ENCODE measurements around the gene ZNF557.

The ZNF557 gene

GRCh38 chr19:7101498-7102253, 32.2 kb downstream of the ZNF557 start:
- Histone ChIP-seq H3K9ac (ENCODE audit: low read depth, low read length) (no peak overlapping the region), H3K36me3 (ENCODE audit: insufficient read depth, low read length) (no peaks in the 10 kb centered on the region), H3K9me3 (ENCODE audit: control insufficient read depth, insufficient read depth, low read length) (peaks cover 4% of the 10 kb centered on the region; the same call in 1 of the 2 replicates), H3K4me1 (ENCODE audit: insufficient read depth, low read length) (no peaks in the 10 kb centered on the region)

GRCh38 chr19:7104747-7105447, 35.4 kb downstream of the ZNF557 start:
- no peaks in the 10 kb centered on the region for H3K4me1 ChIP-seq (ENCODE audit: insufficient read depth, low read length)
- no peak overlapping the region for H3K9ac ChIP-seq (ENCODE audit: low read depth, low read length)
- no peaks in the 10 kb centered on the region for H3K36me3 ChIP-seq (ENCODE audit: insufficient read depth, low read length)
- H3K9me3 ChIP-seq (ENCODE audit: control insufficient read depth, insufficient read depth, low read length), result 0 out of 2 replicates have a peak, but pooled peaks cover 4% of the 10 kb centered on the region

GRCh38 chr19:7106711-7107657, 37.5 kb downstream of the ZNF557 start:
- Histone ChIP-seq H3K4me1 (ENCODE audit: insufficient read depth, low read length) (no peaks in the 10 kb centered on the region), H3K36me3 (ENCODE audit: insufficient read depth, low read length) (no peaks in the 10 kb centered on the region), H3K9me3 (ENCODE audit: control insufficient read depth, insufficient read depth, low read length) (0 out of 2 replicates have a peak, but pooled peaks cover 4% of the 10 kb centered on the region), H3K9ac (ENCODE audit: low read depth, low read length) (no peak overlapping the region)

GRCh38 chr19:7109678-7110289, 40.3 kb downstream of the ZNF557 start:
- Histone ChIP-seq H3K4me1 (ENCODE audit: insufficient read depth, low read length) (no peaks in the 10 kb centered on the region), H3K9me3 (ENCODE audit: control insufficient read depth, insufficient read depth, low read length) (0 out of 2 replicates have a peak, but pooled peaks cover 4% of the 10 kb centered on the region), H3K9ac (ENCODE audit: low read depth, low read length) (no peak overlapping the region), H3K36me3 (ENCODE audit: insufficient read depth, low read length) (no peaks in the 10 kb centered on the region)

- Histone ChIP-seq H3K9ac (ENCODE audit: low read depth, low read length) (no peak overlapping the region), H3K36me3 (ENCODE audit: insufficient read depth, low read length) (no peaks in the 10 kb centered on the region), H3K9me3 (ENCODE audit: control insufficient read depth, insufficient read depth, low read length) (0 out of 2 replicates have a peak, but pooled peaks cover 4% of the 10 kb centered on the region), H3K4me1 (ENCODE audit: insufficient read depth, low read length) (no peaks in the 10 kb centered on the region)
These were observed 43.2 kb downstream of the ZNF557 start for GRCh38 chr19:7112675-7113074.

GRCh38 chr19:7113233-7113632, 43.7 kb downstream of the ZNF557 start:
- H3K4me1 ChIP-seq (ENCODE audit: insufficient read depth, low read length), result no peaks in the 10 kb centered on the region
- no peaks in the 10 kb centered on the region for H3K36me3 ChIP-seq (ENCODE audit: insufficient read depth, low read length)
- 0 out of 2 replicates have a peak, but pooled peaks cover 4% of the 10 kb centered on the region for H3K9me3 ChIP-seq (ENCODE audit: control insufficient read depth, insufficient read depth, low read length)
- no peak overlapping the region for H3K9ac ChIP-seq (ENCODE audit: low read depth, low read length)

GRCh38 chr19:7115721-7116120, 46.2 kb downstream of the ZNF557 start:
- no peaks in the 10 kb centered on the region for H3K9me3 ChIP-seq (ENCODE audit: control insufficient read depth, insufficient read depth, low read length)
- no peak overlapping the region for H3K9ac ChIP-seq (ENCODE audit: low read depth, low read length)
- no peaks in the 10 kb centered on the region for H3K4me1 ChIP-seq (ENCODE audit: insufficient read depth, low read length)
- no peaks in the 10 kb centered on the region for H3K36me3 ChIP-seq (ENCODE audit: insufficient read depth, low read length)

- Histone ChIP-seq H3K36me3 (ENCODE audit: insufficient read depth, low read length) (no peaks in the 10 kb centered on the region), H3K4me1 (ENCODE audit: insufficient read depth, low read length) (no peaks in the 10 kb centered on the region), H3K9me3 (ENCODE audit: control insufficient read depth, insufficient read depth, low read length) (no peaks in the 10 kb centered on the region), H3K9ac (ENCODE audit: low read depth, low read length) (no peak overlapping the region)
These were observed 47.7 kb downstream of the ZNF557 start for GRCh38 chr19:7117248-7117647.

GRCh38 chr19:7119582-7119981, 50.1 kb downstream of the ZNF557 start:
- Histone ChIP-seq H3K9ac (ENCODE audit: low read depth, low read length) (no peak overlapping the region), H3K4me1 (ENCODE audit: insufficient read depth, low read length) (no peaks in the 10 kb centered on the region), H3K9me3 (ENCODE audit: control insufficient read depth, insufficient read depth, low read length) (no peaks in the 10 kb centered on the region), H3K36me3 (ENCODE audit: insufficient read depth, low read length) (no peaks in the 10 kb centered on the region)

GRCh38 chr19:7120499-7120898, 51.0 kb downstream of the ZNF557 start:
- Histone ChIP-seq H3K9ac (ENCODE audit: low read depth, low read length) (no peak overlapping the region), H3K4me1 (ENCODE audit: insufficient read depth, low read length) (no peaks in the 10 kb centered on the region), H3K9me3 (ENCODE audit: control insufficient read depth, insufficient read depth, low read length) (peaks cover 3% of the 10 kb centered on the region; the same call in 1 of the 2 replicates), H3K36me3 (ENCODE audit: insufficient read depth, low read length) (peaks cover 3% of the 10 kb centered on the region; the same call in 1 of the 2 replicates)

GRCh38 chr19:7122701-7123100, 53.2 kb downstream of the ZNF557 start:
- Histone ChIP-seq H3K36me3 (ENCODE audit: insufficient read depth, low read length) (peaks cover 7% of the 10 kb centered on the region; the same call in 1 of the 2 replicates), H3K4me1 (ENCODE audit: insufficient read depth, low read length) (no peaks in the 10 kb centered on the region), H3K9me3 (ENCODE audit: control insufficient read depth, insufficient read depth, low read length) (peaks cover 8% of the 10 kb centered on the region; the same call in 1 of the 2 replicates), H3K9ac (ENCODE audit: low read depth, low read length) (no peak overlapping the region)

GRCh38 chr19:7124782-7125181, 55.3 kb downstream of the ZNF557 start:
- Histone ChIP-seq H3K9me3 (ENCODE audit: control insufficient read depth, insufficient read depth, low read length) (peaks cover 8% of the 10 kb centered on the region; the same call in 1 of the 2 replicates), H3K36me3 (ENCODE audit: insufficient read depth, low read length) (peaks cover 7% of the 10 kb centered on the region; the same call in 1 of the 2 replicates), H3K9ac (ENCODE audit: low read depth, low read length) (no peak overlapping the region), H3K4me1 (ENCODE audit: insufficient read depth, low read length) (no peaks in the 10 kb centered on the region)

- no peaks in the 10 kb centered on the region for H3K4me1 ChIP-seq (ENCODE audit: insufficient read depth, low read length)
- peaks cover 7% of the 10 kb centered on the region; the same call in 1 of the 2 replicates for H3K36me3 ChIP-seq (ENCODE audit: insufficient read depth, low read length)
- H3K9ac ChIP-seq (ENCODE audit: low read depth, low read length), result no peak overlapping the region
- peaks cover 8% of the 10 kb centered on the region; the same call in 1 of the 2 replicates for H3K9me3 ChIP-seq (ENCODE audit: control insufficient read depth, insufficient read depth, low read length)
These were observed 55.7 kb downstream of the ZNF557 start for GRCh38 chr19:7125221-7125620.
